ENCODE results near the gene WNT11.

DNA sequence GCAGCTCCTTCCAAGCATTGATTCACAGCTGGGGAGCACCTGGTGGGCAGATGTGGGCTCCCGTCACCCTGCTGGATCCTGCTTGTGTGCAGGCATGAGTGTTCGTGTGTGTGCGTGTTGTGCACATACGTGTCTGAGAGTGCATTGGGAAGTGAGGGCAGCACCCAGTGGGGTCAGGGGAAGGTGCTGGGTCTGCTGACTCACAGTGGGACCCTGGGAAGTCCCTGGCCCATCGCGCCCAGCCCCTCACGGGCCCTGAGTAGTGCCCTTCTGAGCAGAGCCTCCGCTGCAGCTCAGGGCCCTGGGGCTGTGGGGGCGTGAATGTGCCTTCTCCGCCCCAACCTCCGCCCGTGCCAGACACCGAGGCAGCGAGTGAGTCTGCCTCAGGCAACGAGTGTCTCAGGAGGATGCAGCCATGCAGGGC, 36.8 kb downstream of the WNT11 start:
- TF ChIP-seq, protein P1, sequence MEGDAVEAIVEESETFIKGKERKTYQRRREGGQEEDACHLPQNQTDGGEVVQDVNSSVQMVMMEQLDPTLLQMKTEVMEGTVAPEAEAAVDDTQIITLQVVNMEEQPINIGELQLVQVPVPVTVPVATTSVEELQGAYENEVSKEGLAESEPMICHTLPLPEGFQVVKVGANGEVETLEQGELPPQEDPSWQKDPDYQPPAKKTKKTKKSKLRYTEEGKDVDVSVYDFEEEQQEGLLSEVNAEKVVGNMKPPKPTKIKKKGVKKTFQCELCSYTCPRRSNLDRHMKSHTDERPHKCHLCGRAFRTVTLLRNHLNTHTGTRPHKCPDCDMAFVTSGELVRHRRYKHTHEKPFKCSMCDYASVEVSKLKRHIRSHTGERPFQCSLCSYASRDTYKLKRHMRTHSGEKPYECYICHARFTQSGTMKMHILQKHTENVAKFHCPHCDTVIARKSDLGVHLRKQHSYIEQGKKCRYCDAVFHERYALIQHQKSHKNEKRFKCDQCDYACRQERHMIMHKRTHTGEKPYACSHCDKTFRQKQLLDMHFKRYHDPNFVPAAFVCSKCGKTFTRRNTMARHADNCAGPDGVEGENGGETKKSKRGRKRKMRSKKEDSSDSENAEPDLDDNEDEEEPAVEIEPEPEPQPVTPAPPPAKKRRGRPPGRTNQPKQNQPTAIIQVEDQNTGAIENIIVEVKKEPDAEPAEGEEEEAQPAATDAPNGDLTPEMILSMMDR (IDR thresholded peaks at IDR 0.05; ENCODE audit: low read length), result no peak
- no peak for TF ChIP-seq EZH2 (optimal IDR thresholded peaks at IDR 0.05; ENCODE audit: low read depth, low read length)
- TF ChIP-seq EZH2phosphoT487 (IDR thresholded peaks at IDR 0.05; ENCODE audit: low read length), result no peak

Data from MM.1S (cell line).